HepG2 (cell line): Measurements from ENCODE around the gene SSC4D. TPM values are rescaled to one million over a fixed set of nuclear protein-coding genes. Genes with fewer than 3 reads are reported as not detected.

Experiments used
- CHCHD3 ChIP-seq: sonication (generic); formaldehyde crosslinking; IDR thresholded peaks from 2 replicates; pipeline ENCODE4 v1.8.0; 2022; ENCODE audit warnings: mild to moderate bottlenecking, missing genetic modification reagents, moderate library complexity
- HOXA3 ChIP-seq: sonication (generic); formaldehyde crosslinking; IDR thresholded peaks from 2 replicates; pipeline ENCODE4 v1.5.0; 2020; ENCODE audit warnings: missing genetic modification reagents
- MBD4 ChIP-seq: IDR thresholded peaks from 2 replicates; pipeline ENCODE4 v1.6.1; 2012; ENCODE audit warnings: low read length, inconsistent platforms, borderline replicate concordance
- MED1 ChIP-seq: sonication (generic); formaldehyde crosslinking; IDR thresholded peaks from 2 replicates; pipeline ENCODE4 v1.4.0; 2020; ENCODE audit warnings: missing genetic modification reagents
- NFYB ChIP-seq: sonication (generic); formaldehyde crosslinking; IDR thresholded peaks from 2 replicates; pipeline ENCODE4 v1.4.0; 2020; ENCODE audit warnings: missing genetic modification reagents
- RBM22 ChIP-seq: fragments of 200-400 bp; formaldehyde crosslinking; optimal IDR thresholded peaks from 2 replicates; pipeline ENCODE3; 2017; ENCODE audit warnings: mild to moderate bottlenecking, low read length, moderate library complexity
- SMAD9 ChIP-seq: sonication (generic); formaldehyde crosslinking; IDR thresholded peaks from 2 replicates; pipeline ENCODE4 v1.5.1; 2020; ENCODE audit warnings: mild to moderate bottlenecking, missing genetic modification reagents
- SNAPC2 ChIP-seq: sonication (generic); formaldehyde crosslinking; IDR thresholded peaks from 2 replicates; pipeline ENCODE4 v1.8.1; 2022; ENCODE audit warnings: mild to moderate bottlenecking, missing genetic modification reagents
- SP140L ChIP-seq: sonication (generic); formaldehyde crosslinking; IDR thresholded peaks from 2 replicates; pipeline ENCODE4 v1.4.0; 2020; ENCODE audit warnings: missing genetic modification reagents, borderline replicate concordance
- ZNF101 ChIP-seq: sonication (generic); formaldehyde crosslinking; IDR thresholded peaks from 2 replicates; pipeline ENCODE4 v1.4.0; 2020; ENCODE audit warnings: mild to moderate bottlenecking, low read depth, missing genetic modification reagents, borderline replicate concordance
- ZNF34 ChIP-seq: sonication (generic); formaldehyde crosslinking; IDR thresholded peaks from 2 replicates; pipeline ENCODE4 v1.4.0; 2020; ENCODE audit warnings: mild to moderate bottlenecking, missing genetic modification reagents, borderline replicate concordance
- ZNF572 ChIP-seq: sonication (generic); formaldehyde crosslinking; IDR thresholded peaks from 2 replicates; pipeline ENCODE4 v1.5.1; 2020; ENCODE audit warnings: mild to moderate bottlenecking, missing genetic modification reagents
- ZNF619 ChIP-seq: sonication (generic); formaldehyde crosslinking; IDR thresholded peaks from 2 replicates; pipeline ENCODE4 v1.4.0; 2020; ENCODE audit warnings: mild to moderate bottlenecking, missing genetic modification reagents
- polyA plus RNA-seq, 8 experiments: library from polyadenylated mRNA; depleted of rRNA in 3 of 8; stranded (reverse) in 7 of 8; unstranded in 1 of 8; fragments of >200 nt; fragmentation: Illumina TruSeq in 4 of 8; extraction: Trizol in 4 of 8; gene quantifications; 2 replicates each; pipeline versions ENCODE4 v1.2.1 to v1.2.3, GENCODE V29; 2011 to 2016; ENCODE audit warnings: low read depth in 4 of 8, missing spikeins in 1 of 8, mixed read lengths in 1 of 8; ENCODE audit not compliant: insufficient read depth in 1 of 8
- total RNA-seq, 5 experiments: library from RNA; depleted of rRNA; stranded (reverse); fragments of >200 nt; fragmentation: Illumina TruSeq; extraction: Trizol; gene quantifications; 2 replicates each; pipeline ENCODE4 v1.2.3, GENCODE V29; 2016; ENCODE audit warnings: low read depth in 1 of 5
- TF ChIP-seq, protein P1 (sequence below), 2 experiments: sonication (generic) in 1 of 2; formaldehyde crosslinking in 1 of 2; IDR thresholded peaks; 2 replicates each; pipeline versions ENCODE4 v1.5.1 to v1.6.1; 2011 to 2020; ENCODE audit warnings: borderline replicate concordance in 1 of 2, low read depth in 1 of 2, low read length in 1 of 2, mild to moderate bottlenecking in 1 of 2, missing genetic modification reagents in 1 of 2, moderate library complexity in 1 of 2
- TF ChIP-seq, protein P2 (sequence below): sonication (generic); formaldehyde crosslinking; conservative IDR thresholded peaks from 2 replicates; pipeline ENCODE4 v1.4.0; 2020; ENCODE audit warnings: missing genetic modification reagents
- TF ChIP-seq, protein P3 (sequence below): fragments of 450-650 bp; IDR thresholded peaks from 2 replicates; pipeline ENCODE4 v1.6.1; 2017; ENCODE audit warnings: mild to moderate bottlenecking
- TF ChIP-seq, protein P4 (sequence below): sonication (generic); formaldehyde crosslinking; IDR thresholded peaks from 2 replicates; pipeline ENCODE4 v1.9.0; 2022; ENCODE audit warnings: low read depth, missing genetic modification reagents
- TF ChIP-seq, protein P5 (sequence below): sonication (generic); formaldehyde crosslinking; IDR thresholded peaks from 2 replicates; pipeline ENCODE4 v1.9.0; 2022; ENCODE audit warnings: missing genetic modification reagents, mild to moderate bottlenecking, borderline replicate concordance

Gene SSC4D
- total and polyA plus RNA-seq, 2 of the 13 experiments (the other 11 are each of a cell fraction or from before 2014, with no cell fraction given), result 33.3 to 63.8 TPM

DNA sequence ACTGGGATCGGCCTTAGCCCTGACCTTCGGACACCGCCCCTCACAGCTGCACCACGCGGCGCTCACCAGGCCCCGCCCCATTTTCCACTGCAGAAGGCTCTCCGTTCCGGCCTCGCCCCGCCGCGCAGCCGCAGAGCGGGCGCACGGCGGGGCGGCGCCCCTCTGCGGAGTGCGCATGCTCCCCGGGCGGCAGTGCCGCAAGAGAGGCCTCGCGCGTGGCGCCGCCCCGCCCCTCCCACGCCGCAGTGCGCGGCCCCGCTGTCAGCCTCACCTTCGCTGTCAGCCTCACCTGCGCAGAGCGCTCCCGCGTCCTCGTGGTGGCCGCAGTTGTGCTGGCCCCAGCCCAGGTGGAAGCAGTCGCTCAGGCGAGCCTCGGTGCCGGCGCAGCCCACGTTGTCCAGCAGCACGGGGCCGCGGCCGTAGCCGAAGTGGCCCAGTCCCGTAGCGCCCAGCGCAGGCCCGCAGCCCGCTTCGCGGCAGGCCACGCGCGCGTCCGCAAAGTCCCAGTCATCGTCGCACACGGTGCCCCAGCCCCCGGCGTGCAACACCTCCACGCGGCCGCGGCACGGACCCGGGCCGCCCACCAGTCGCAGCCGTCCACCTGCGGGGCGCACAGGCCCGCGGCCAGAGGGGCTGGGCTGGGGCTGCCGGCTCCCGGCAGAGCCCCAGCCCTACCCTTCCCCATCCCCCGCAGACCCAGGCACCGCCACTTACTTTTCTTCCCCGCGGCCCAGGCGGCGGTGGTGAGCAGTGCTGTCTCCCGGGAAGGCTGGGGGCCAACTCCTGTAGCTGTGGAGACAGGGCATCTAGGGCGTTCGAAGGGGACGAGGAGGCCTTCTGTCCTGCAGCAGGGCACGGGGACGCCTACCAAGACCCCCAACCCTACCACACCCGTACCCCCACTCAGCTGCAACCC, 16.1 kb downstream of the SSC4D start (continued):
- no peak for TF ChIP-seq MBD4
- TF ChIP-seq, protein P1, sequence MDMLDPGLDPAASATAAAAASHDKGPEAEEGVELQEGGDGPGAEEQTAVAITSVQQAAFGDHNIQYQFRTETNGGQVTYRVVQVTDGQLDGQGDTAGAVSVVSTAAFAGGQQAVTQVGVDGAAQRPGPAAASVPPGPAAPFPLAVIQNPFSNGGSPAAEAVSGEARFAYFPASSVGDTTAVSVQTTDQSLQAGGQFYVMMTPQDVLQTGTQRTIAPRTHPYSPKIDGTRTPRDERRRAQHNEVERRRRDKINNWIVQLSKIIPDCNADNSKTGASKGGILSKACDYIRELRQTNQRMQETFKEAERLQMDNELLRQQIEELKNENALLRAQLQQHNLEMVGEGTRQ (IDR thresholded peaks at IDR 0.05; ENCODE audit: low read depth, low read length), result no peak
- TF ChIP-seq, protein P1 (CRISPR knock-in tag; IDR thresholded peaks at IDR 0.05; ENCODE audit: borderline replicate concordance), result no peak
- peak; percentile 80 for TF ChIP-seq HOXA3 (CRISPR knock-in tag)
- TF ChIP-seq, protein P2, sequence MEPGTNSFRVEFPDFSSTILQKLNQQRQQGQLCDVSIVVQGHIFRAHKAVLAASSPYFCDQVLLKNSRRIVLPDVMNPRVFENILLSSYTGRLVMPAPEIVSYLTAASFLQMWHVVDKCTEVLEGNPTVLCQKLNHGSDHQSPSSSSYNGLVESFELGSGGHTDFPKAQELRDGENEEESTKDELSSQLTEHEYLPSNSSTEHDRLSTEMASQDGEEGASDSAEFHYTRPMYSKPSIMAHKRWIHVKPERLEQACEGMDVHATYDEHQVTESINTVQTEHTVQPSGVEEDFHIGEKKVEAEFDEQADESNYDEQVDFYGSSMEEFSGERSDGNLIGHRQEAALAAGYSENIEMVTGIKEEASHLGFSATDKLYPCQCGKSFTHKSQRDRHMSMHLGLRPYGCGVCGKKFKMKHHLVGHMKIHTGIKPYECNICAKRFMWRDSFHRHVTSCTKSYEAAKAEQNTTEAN (CRISPR knock-in tag), result peak; percentile 77
- TF ChIP-seq, protein P3, sequence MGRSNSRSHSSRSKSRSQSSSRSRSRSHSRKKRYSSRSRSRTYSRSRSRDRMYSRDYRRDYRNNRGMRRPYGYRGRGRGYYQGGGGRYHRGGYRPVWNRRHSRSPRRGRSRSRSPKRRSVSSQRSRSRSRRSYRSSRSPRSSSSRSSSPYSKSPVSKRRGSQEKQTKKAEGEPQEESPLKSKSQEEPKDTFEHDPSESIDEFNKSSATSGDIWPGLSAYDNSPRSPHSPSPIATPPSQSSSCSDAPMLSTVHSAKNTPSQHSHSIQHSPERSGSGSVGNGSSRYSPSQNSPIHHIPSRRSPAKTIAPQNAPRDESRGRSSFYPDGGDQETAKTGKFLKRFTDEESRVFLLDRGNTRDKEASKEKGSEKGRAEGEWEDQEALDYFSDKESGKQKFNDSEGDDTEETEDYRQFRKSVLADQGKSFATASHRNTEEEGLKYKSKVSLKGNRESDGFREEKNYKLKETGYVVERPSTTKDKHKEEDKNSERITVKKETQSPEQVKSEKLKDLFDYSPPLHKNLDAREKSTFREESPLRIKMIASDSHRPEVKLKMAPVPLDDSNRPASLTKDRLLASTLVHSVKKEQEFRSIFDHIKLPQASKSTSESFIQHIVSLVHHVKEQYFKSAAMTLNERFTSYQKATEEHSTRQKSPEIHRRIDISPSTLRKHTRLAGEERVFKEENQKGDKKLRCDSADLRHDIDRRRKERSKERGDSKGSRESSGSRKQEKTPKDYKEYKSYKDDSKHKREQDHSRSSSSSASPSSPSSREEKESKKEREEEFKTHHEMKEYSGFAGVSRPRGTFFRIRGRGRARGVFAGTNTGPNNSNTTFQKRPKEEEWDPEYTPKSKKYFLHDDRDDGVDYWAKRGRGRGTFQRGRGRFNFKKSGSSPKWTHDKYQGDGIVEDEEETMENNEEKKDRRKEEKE, result no peak
- no peak for TF ChIP-seq SP140L (CRISPR knock-in tag)
- TF ChIP-seq ZNF572 (CRISPR knock-in tag), result no peak
- TF ChIP-seq, protein P4, sequence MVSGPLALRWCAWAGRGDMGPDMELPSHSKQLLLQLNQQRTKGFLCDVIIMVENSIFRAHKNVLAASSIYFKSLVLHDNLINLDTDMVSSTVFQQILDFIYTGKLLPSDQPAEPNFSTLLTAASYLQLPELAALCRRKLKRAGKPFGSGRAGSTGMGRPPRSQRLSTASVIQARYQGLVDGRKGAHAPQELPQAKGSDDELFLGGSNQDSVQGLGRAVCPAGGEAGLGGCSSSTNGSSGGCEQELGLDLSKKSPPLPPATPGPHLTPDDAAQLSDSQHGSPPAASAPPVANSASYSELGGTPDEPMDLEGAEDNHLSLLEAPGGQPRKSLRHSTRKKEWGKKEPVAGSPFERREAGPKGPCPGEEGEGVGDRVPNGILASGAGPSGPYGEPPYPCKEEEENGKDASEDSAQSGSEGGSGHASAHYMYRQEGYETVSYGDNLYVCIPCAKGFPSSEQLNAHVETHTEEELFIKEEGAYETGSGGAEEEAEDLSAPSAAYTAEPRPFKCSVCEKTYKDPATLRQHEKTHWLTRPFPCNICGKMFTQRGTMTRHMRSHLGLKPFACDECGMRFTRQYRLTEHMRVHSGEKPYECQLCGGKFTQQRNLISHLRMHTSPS (CRISPR knock-in tag), result no peak; the same call in 1 of the 2 replicates
- TF ChIP-seq ZNF34 (CRISPR knock-in tag), result no peak
- TF ChIP-seq, protein P5, sequence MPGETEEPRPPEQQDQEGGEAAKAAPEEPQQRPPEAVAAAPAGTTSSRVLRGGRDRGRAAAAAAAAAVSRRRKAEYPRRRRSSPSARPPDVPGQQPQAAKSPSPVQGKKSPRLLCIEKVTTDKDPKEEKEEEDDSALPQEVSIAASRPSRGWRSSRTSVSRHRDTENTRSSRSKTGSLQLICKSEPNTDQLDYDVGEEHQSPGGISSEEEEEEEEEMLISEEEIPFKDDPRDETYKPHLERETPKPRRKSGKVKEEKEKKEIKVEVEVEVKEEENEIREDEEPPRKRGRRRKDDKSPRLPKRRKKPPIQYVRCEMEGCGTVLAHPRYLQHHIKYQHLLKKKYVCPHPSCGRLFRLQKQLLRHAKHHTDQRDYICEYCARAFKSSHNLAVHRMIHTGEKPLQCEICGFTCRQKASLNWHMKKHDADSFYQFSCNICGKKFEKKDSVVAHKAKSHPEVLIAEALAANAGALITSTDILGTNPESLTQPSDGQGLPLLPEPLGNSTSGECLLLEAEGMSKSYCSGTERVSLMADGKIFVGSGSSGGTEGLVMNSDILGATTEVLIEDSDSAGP, result peak; percentile 87
- peak; percentile 89 for TF ChIP-seq RBM22
- no peak for TF ChIP-seq NFYB (CRISPR knock-in tag)
- TF ChIP-seq SMAD9, result no peak
- TF ChIP-seq CHCHD3 (CRISPR knock-in tag), result peak; percentile 93; the same call in 1 of the 2 replicates
- no peak for TF ChIP-seq ZNF101 (CRISPR knock-in tag)
- TF ChIP-seq SNAPC2 (CRISPR knock-in tag), result no peak; the same call in 1 of the 2 replicates
- TF ChIP-seq ZNF619, result no peak
- peak; percentile 58 for TF ChIP-seq MED1 (CRISPR knock-in tag)
